Fibroblast of mammary gland (primary cell): ENCODE data around the gene CRISPLD2.
"Not testable (repeated sequence)": the region's sequence is repeated elsewhere in the genome, so short reads cannot be mapped to it uniquely, and the experiment has no call there.

Experiments
- DNase-seq: peaks from one replicate; pipeline ENCODE4 v3.0.0-alpha.2; 2010; ENCODE audit warnings: low read depth
- H3K4me3 ChIP-seq: 2 replicates; pipeline ENCODE4 v1.5.1; 2011; ENCODE audit warnings: low read depth, mild to moderate bottlenecking, low read length, moderate library complexity; ENCODE audit not compliant: control insufficient read depth
- CTCF ChIP-seq: conservative IDR thresholded peaks from 2 replicates; pipeline ENCODE4 v1.5.1; 2011; ENCODE audit warnings: low read depth, low read length, inconsistent platforms; ENCODE audit not compliant: control insufficient read depth, insufficient read depth

The CRISPLD2 gene

GRCh38 chr16:84867696-84868095 is 47.9 kb downstream of the CRISPLD2 start:
- TF ChIP-seq CTCF: no peak
- H3K4me3 ChIP-seq: no peak overlapping the region
- DNase-seq: no peak

GRCh38 chr16:84868328-84868727 is 48.5 kb downstream of the CRISPLD2 start:
- DNase-seq: no peak
- H3K4me3 ChIP-seq: no peak overlapping the region
- no peak for TF ChIP-seq CTCF

GRCh38 chr16:84868829-84869472 is 49.2 kb downstream of the CRISPLD2 start:
- H3K4me3 ChIP-seq: no peak overlapping the region
- DNase-seq: no peak
- no peak for TF ChIP-seq CTCF

GRCh38 chr16:84869473-84869845 is 49.7 kb downstream of the CRISPLD2 start:
- TF ChIP-seq CTCF: no peak
- no peak for DNase-seq
- no peak overlapping the region for H3K4me3 ChIP-seq

GRCh38 chr16:84872971-84873370 is 53.2 kb downstream of the CRISPLD2 start:
- H3K4me3 ChIP-seq, DNase-seq: not testable (repeated sequence)

- TF ChIP-seq CTCF: no peak
- H3K4me3 ChIP-seq: no peak overlapping the region
- no peak for DNase-seq
Observed at GRCh38 chr16:84874004-84874435, 54.2 kb downstream of the CRISPLD2 start.

- TF ChIP-seq CTCF: no peak
- H3K4me3 ChIP-seq: no peak overlapping the region
- DNase-seq: no peak
Observed at GRCh38 chr16:84874553-84874952, 54.8 kb downstream of the CRISPLD2 start.
